ENCODE results near the gene TMEM174. TPM values are rescaled to one million over a fixed set of nuclear protein-coding genes. Genes with fewer than 3 reads are reported as not detected.

Gene TMEM174
- total and polyA plus RNA-seq, 2 donors (not counting 1 experiment from before 2014, with no cell fraction given): not detected

DNA sequence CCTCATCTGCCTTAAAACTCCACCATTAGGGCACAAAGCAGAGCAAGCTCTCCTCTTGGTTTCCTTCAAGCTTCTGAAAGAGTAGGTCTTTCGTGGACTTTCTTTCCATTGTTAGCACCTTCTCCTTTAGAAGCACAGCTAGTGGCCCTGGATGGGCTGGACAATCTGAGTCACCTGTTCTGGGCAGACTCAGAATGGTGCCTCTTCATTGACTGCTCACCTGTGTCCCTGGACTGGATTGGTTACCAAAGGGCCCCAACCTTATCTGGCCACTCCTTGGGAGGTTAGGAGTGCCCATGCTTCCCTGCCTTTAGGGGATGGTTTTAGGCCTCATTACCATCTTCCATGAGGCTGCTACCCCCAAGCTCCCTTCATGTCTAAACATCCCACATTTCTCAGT is 23.2 kb downstream of the TMEM174 start:
- intact Hi-C loops (cut with micrococcal nuclease): no loop called here
- Histone ChIP-seq H3K27ac (ENCODE audit: low read length in 2 of 2) (no peak overlapping the region), H3K9ac (ENCODE audit: low read length) (no peak overlapping the region), H3K4me2 (replicated peaks; ENCODE audit: low read depth, low read length, poor library complexity, severe bottlenecking) (no peak overlapping the region), H3K4me3 (ENCODE audit: control extremely low read depth in 1 of 5, extremely low read depth in 1 of 5, insufficient read depth in 1 of 5, low read depth in 2 of 5, low read length in 4 of 5) (no peak overlapping the region), H3K36me3 (replicated peaks in 1 of 2; ENCODE audit: control extremely low read depth in 1 of 2, control insufficient read depth in 1 of 2, extremely low read depth in 1 of 2, insufficient read depth in 2 of 2, low read length in 1 of 2) (no peaks in the 10 kb centered on the region), H3K27me3 (replicated peaks in 1 of 4; ENCODE audit: control extremely low read depth in 1 of 4, control insufficient read depth in 3 of 4, insufficient read depth in 4 of 4, low read length in 3 of 4) (peaks cover 0 to 14% (median 1%) of the 10 kb centered on the region in 4 experiments), H3K4me1 (ENCODE audit: control insufficient read depth in 2 of 2, insufficient read depth in 2 of 2, low read length in 2 of 2) (no peaks in the 10 kb centered on the region), H4K20me1 (ENCODE audit: control insufficient read depth, insufficient read depth, low read length, poor library complexity, severe bottlenecking) (no peaks in the 10 kb centered on the region), H2AFZ (ENCODE audit: insufficient read depth, low read depth, low read length, poor library complexity, severe bottlenecking) (no peak overlapping the region), H3K9me3 (ENCODE audit: control extremely low read depth in 1 of 3, control insufficient read depth in 2 of 3, insufficient read depth in 1 of 3, low read length in 2 of 3) (peaks cover 0 to 5% (median 0%) of the 10 kb centered on the region in 3 donors), H3K79me2 (ENCODE audit: control insufficient read depth, insufficient read depth, low read length) (no peaks in the 10 kb centered on the region)
- H3K27me3 Mint-ChIP-seq: peaks cover 60% of the 10 kb centered on the region
- no peaks in the 10 kb centered on the region for H3K9me3 Mint-ChIP-seq (ENCODE audit: insufficient read depth)
- H3K27ac Mint-ChIP-seq: no peak overlapping the region
- WGBS (ENCODE audit: insufficient coverage): 88% methylated on average over 1 of the region's 1 CpG
- ATAC-seq (ENCODE audit: low read depth): no peak
- no peak overlapping the region for H3K4me3 Mint-ChIP-seq
- no peaks in the 10 kb centered on the region for H3K4me1 Mint-ChIP-seq
- TF ChIP-seq EZH2 (IDR thresholded peaks at IDR 0.05; ENCODE audit: borderline replicate concordance, insufficient read depth, low read depth, low read length, poor library complexity, severe bottlenecking) (no peak), CTCF (IDR thresholded peaks at IDR 0.05) (no peak)
- no peak for DNase-seq
- POLR2A ChIA-PET: no interaction called here
- CTCF ChIA-PET: no interaction called here

GRCh38 chr5:73197637-73198257 is 24.8 kb downstream of the TMEM174 start:
- CTCF ChIA-PET: no interaction called here
- Histone ChIP-seq H3K9me3 (ENCODE audit: control extremely low read depth in 1 of 3, control insufficient read depth in 2 of 3, insufficient read depth in 1 of 3, low read length in 2 of 3) (peaks cover 0 to 10% (median 0%) of the 10 kb centered on the region in 3 donors), H3K27ac (ENCODE audit: low read length in 2 of 2) (no peak overlapping the region), H4K20me1 (ENCODE audit: control insufficient read depth, insufficient read depth, low read length, poor library complexity, severe bottlenecking) (no peaks in the 10 kb centered on the region), H3K4me3 (ENCODE audit: control extremely low read depth in 1 of 5, extremely low read depth in 1 of 5, insufficient read depth in 1 of 5, low read depth in 2 of 5, low read length in 4 of 5) (no peak overlapping the region), H3K36me3 (replicated peaks in 1 of 2; ENCODE audit: control extremely low read depth in 1 of 2, control insufficient read depth in 1 of 2, extremely low read depth in 1 of 2, insufficient read depth in 2 of 2, low read length in 1 of 2) (no peaks in the 10 kb centered on the region), H3K4me1 (ENCODE audit: control insufficient read depth in 2 of 2, insufficient read depth in 2 of 2, low read length in 2 of 2) (no peaks in the 10 kb centered on the region), H3K9ac (ENCODE audit: low read length) (no peak overlapping the region), H3K27me3 (replicated peaks in 1 of 4; ENCODE audit: control extremely low read depth in 1 of 4, control insufficient read depth in 3 of 4, insufficient read depth in 4 of 4, low read length in 3 of 4) (peaks cover 0 to 10% (median 0%) of the 10 kb centered on the region in 4 experiments), H3K79me2 (ENCODE audit: control insufficient read depth, insufficient read depth, low read length) (no peaks in the 10 kb centered on the region), H3K4me2 (replicated peaks; ENCODE audit: low read depth, low read length, poor library complexity, severe bottlenecking) (no peak overlapping the region), H2AFZ (ENCODE audit: insufficient read depth, low read depth, low read length, poor library complexity, severe bottlenecking) (no peak overlapping the region)
- H3K27me3 Mint-ChIP-seq: peaks cover 61% of the 10 kb centered on the region
- peaks cover 3% of the 10 kb centered on the region for H3K4me1 Mint-ChIP-seq
- TF ChIP-seq CTCF (IDR thresholded peaks at IDR 0.05): no peak
- no peak for TF ChIP-seq EZH2 (IDR thresholded peaks at IDR 0.05; ENCODE audit: borderline replicate concordance, insufficient read depth, low read depth, low read length, poor library complexity, severe bottlenecking)
- ATAC-seq (ENCODE audit: low read depth) (no peak), DNase-seq (no peak)
- intact Hi-C loops (cut with micrococcal nuclease): no loop called here
- H3K4me3 Mint-ChIP-seq: no peak overlapping the region
- no peak overlapping the region for H3K27ac Mint-ChIP-seq
- WGBS (ENCODE audit: insufficient coverage): 100% methylated on average over 1 of the region's 8 CpGs
- H3K9me3 Mint-ChIP-seq (ENCODE audit: insufficient read depth): no peaks in the 10 kb centered on the region
- POLR2A ChIA-PET: no interaction called here

All from B cell (primary cell).